WTC11 (cell line): Measurements from ENCODE around the gene TMEFF2. TPM values are rescaled to one million over a fixed set of nuclear protein-coding genes. Genes with fewer than 3 reads are reported as not detected.

Experiments
- ATAC-seq: fragments of 200-7000 bp; cut with Tn5 transposase; 2 replicates; pipeline ENCODE4 v1.10.0; 2021; ENCODE audit warnings: mild to moderate bottlenecking, moderate library complexity
- Bru-seq: library from RNA; stranded (reverse); fragments of 400-500 nt; gene quantifications from one replicate; lab custom pipeline; 2021; lab: Mats Ljungman, UMichigan
- CTCF ChIA-PET: fragments of 300-600 bp; sonication (Branson Sonifier 250); formaldehyde crosslinking; loops from one replicate; lab custom pipeline; 2021; ENCODE audit warnings: antibody characterized with exemption; lab: Charles Lee
- POLR2A ChIA-PET: fragments of 350-600 bp; sonication (Branson Sonifier 250); formaldehyde crosslinking; loops from one replicate; lab custom pipeline; 2021; ENCODE audit warnings: antibody characterized with exemption; lab: Charles Lee
- DNase-seq: peaks from one replicate; pipeline ENCODE4 v3.0.0; 2021; ENCODE audit warnings: low spot score
- H3K27ac Mint-ChIP-seq: 2 replicates; pipeline ENCODE4 v1.8.0; 2021; ENCODE audit warnings: mixed read lengths
- H3K27me3 Mint-ChIP-seq: 2 replicates; pipeline ENCODE4 v1.8.0; 2021; ENCODE audit warnings: low read depth, mild to moderate bottlenecking, moderate library complexity, mixed read lengths
- H3K36me3 Mint-ChIP-seq: 2 replicates; pipeline ENCODE4 v1.8.0; 2021; ENCODE audit warnings: mixed read lengths
- H3K4me1 Mint-ChIP-seq: 2 replicates; pipeline ENCODE4 v1.8.0; 2022; ENCODE audit warnings: mixed read lengths
- H3K4me3 Mint-ChIP-seq: 2 replicates; pipeline ENCODE4 v1.8.0; 2021; ENCODE audit warnings: mild to moderate bottlenecking, moderate library complexity, mixed read lengths
- H3K9me3 Mint-ChIP-seq: 2 replicates; pipeline ENCODE4 v1.8.0; 2021; ENCODE audit warnings: mixed read lengths
- AFF4 ChIP-seq: sonication (generic); formaldehyde crosslinking; IDR thresholded peaks from 2 replicates; pipeline ENCODE4 v1.8.1; 2023; ENCODE audit warnings: mild to moderate bottlenecking, missing genetic modification reagents, borderline replicate concordance
- ATF1 ChIP-seq: sonication (generic); formaldehyde crosslinking; IDR thresholded peaks from 2 replicates; pipeline ENCODE4 v1.8.1; 2023; ENCODE audit warnings: mild to moderate bottlenecking, moderate library complexity, missing genetic modification reagents
- CTCF ChIP-seq: fragments of 200-600 bp; IDR thresholded peaks from 2 replicates; pipeline ENCODE4 v1.8.0; 2022; ENCODE audit warnings: antibody characterized with exemption
- FOXP1 ChIP-seq: sonication (generic); formaldehyde crosslinking; IDR thresholded peaks from 2 replicates; pipeline ENCODE4 v1.8.0; 2022; ENCODE audit warnings: missing genetic modification reagents, mild to moderate bottlenecking, moderate library complexity, borderline replicate concordance
- GABPB1 ChIP-seq: sonication (generic); formaldehyde crosslinking; IDR thresholded peaks from 2 replicates; pipeline ENCODE4 v1.8.1; 2023; ENCODE audit warnings: mild to moderate bottlenecking, missing genetic modification reagents
- HMGA2 ChIP-seq: fragments of 250-450 bp; sonication (Bioruptor Pico); IDR thresholded peaks from 2 replicates; pipeline ENCODE4 v1.4.0; 2021; ENCODE audit warnings: mild to moderate bottlenecking, moderate library complexity
- NFATC4 ChIP-seq: fragments of 250-450 bp; sonication (Bioruptor Pico); IDR thresholded peaks from 2 replicates; pipeline ENCODE4 v1.9.0; 2021; ENCODE audit warnings: mild to moderate bottlenecking
- NFYB ChIP-seq: sonication (generic); formaldehyde crosslinking; conservative IDR thresholded peaks from 2 replicates; pipeline ENCODE4 v1.8.0; 2022; ENCODE audit warnings: low read depth, missing genetic modification reagents
- OVOL2 ChIP-seq: fragments of 250-450 bp; sonication (Bioruptor Pico); IDR thresholded peaks from 2 replicates; pipeline ENCODE4 v1.9.0; 2021; ENCODE audit warnings: mild to moderate bottlenecking, borderline replicate concordance
- PREB ChIP-seq: sonication (generic); formaldehyde crosslinking; IDR thresholded peaks from 2 replicates; pipeline ENCODE4 v1.8.1; 2022; ENCODE audit warnings: mild to moderate bottlenecking, missing genetic modification reagents, moderate library complexity, borderline replicate concordance
- RELA ChIP-seq: sonication (generic); formaldehyde crosslinking; IDR thresholded peaks from 2 replicates; pipeline ENCODE4 v1.8.1; 2022; ENCODE audit warnings: missing genetic modification reagents, mild to moderate bottlenecking, borderline replicate concordance
- SOX15 ChIP-seq: fragments of 250-450 bp; sonication (Bioruptor Pico); IDR thresholded peaks from 2 replicates; pipeline ENCODE4 v1.9.0; 2021; ENCODE audit warnings: mild to moderate bottlenecking
- SP1 ChIP-seq: sonication (generic); formaldehyde crosslinking; conservative IDR thresholded peaks from 2 replicates; pipeline ENCODE4 v1.8.1; 2022; ENCODE audit warnings: missing genetic modification reagents
- TCF7 ChIP-seq: sonication (generic); formaldehyde crosslinking; IDR thresholded peaks from 2 replicates; pipeline ENCODE4 v1.8.0; 2022; ENCODE audit warnings: mild to moderate bottlenecking, low read depth, missing genetic modification reagents, moderate library complexity
- TEAD1 ChIP-seq: sonication (generic); formaldehyde crosslinking; IDR thresholded peaks from 2 replicates; pipeline ENCODE4 v1.8.0; 2022; ENCODE audit warnings: mild to moderate bottlenecking, missing genetic modification reagents
- USF2 ChIP-seq: sonication (generic); formaldehyde crosslinking; IDR thresholded peaks from 2 replicates; pipeline ENCODE4 v1.8.1; 2023; ENCODE audit warnings: mild to moderate bottlenecking, missing genetic modification reagents, moderate library complexity
- ZBTB43 ChIP-seq: sonication (generic); formaldehyde crosslinking; IDR thresholded peaks from 2 replicates; pipeline ENCODE4 v1.8.1; 2023; ENCODE audit warnings: mild to moderate bottlenecking, missing genetic modification reagents
- ZNF121 ChIP-seq: sonication (generic); formaldehyde crosslinking; IDR thresholded peaks from 2 replicates; pipeline ENCODE4 v1.8.0; 2023; ENCODE audit warnings: missing genetic modification reagents
- ZNF281 ChIP-seq: sonication (generic); formaldehyde crosslinking; IDR thresholded peaks from 2 replicates; pipeline ENCODE4 v1.8.0; 2023; ENCODE audit warnings: mild to moderate bottlenecking, missing genetic modification reagents
- ZNF317 ChIP-seq: sonication (generic); formaldehyde crosslinking; IDR thresholded peaks from 2 replicates; pipeline ENCODE4 v1.8.1; 2023; ENCODE audit warnings: low read depth, mild to moderate bottlenecking, moderate library complexity, missing genetic modification reagents, borderline replicate concordance
- ZNF423 ChIP-seq: fragments of 250-450 bp; sonication (Bioruptor Pico); IDR thresholded peaks from 2 replicates; pipeline ENCODE4 v2.1.2; 2022; ENCODE audit warnings: mild to moderate bottlenecking, moderate library complexity
- ZSCAN18 ChIP-seq: fragments of 250-450 bp; sonication (Bioruptor Pico); IDR thresholded peaks from 2 replicates; pipeline ENCODE4 v2.1.2; 2022; ENCODE audit warnings: mild to moderate bottlenecking, moderate library complexity
- long read RNA-seq, 3 experiments: library from RNA in 1 of 3; library from capped mRNA in 1 of 3; library from polyadenylated mRNA in 1 of 3; unstranded in 2 of 3; stranded (forward) in 1 of 3; transcript quantifications; one replicate each; pipeline ENCODE4 v2.0.0, GENCODE V29; 2021
- total RNA-seq: library from RNA; stranded (reverse); gene quantifications from 3 replicates; pipeline ENCODE4 v1.2.3, GENCODE V29; 2021

Gene TMEFF2
- total RNA-seq (0.87 to 2.4 TPM (median 2.3 TPM) in 3 replicates), Bru-seq, nascent RNA (percentile 33 among the genes with signal in this experiment)
- long read RNA-seq, experiment 1, transcript TMEFF2-201 (10 exons, 2,604 nt), result major isoform, 5 of 8 reads
- long read RNA-seq, experiment 1, partial matches to known transcripts, result 0 of 8 reads
- long read RNA-seq, experiment 1, other reads (novel, unspliced or antisense), result 0 of 8 reads
- long read RNA-seq, experiment 2, partial matches to known transcripts, result 0 of 1 reads
- long read RNA-seq, experiment 2, other reads (novel, unspliced or antisense), result 0 of 1 reads
- long read RNA-seq, experiment 3, partial matches to known transcripts, result 0 of 3 reads
- long read RNA-seq, experiment 3, other reads (novel, unspliced or antisense), result 2 of 3 reads

- ATAC-seq (peak; percentile 84), DNase-seq (peak; percentile 92)
- Mint-ChIP-seq H3K4me3 (peak within 1 kb of the TSS; percentile 85), H3K9me3 (no peaks in the 10 kb centered on the region), H3K27ac (no peak within 1 kb of the TSS), H3K27me3 (peaks cover 72% of the 10 kb centered on the region), H3K36me3 (no peaks in the 10 kb centered on the region), H3K4me1 (peaks cover 26% of the 10 kb centered on the region)
- POLR2A ChIA-PET, result interaction anchor here (0.6 kb wide), 1 partner anchor 488 kb away, joined by 3 read pairs; no protein-coding TSS in a partner anchor
- CTCF ChIA-PET, result interaction anchor here (0.9 to 4.3 kb wide), 7 partner anchors 28 to 383 kb away, joined by 3 to 26 read pairs (median 6); no protein-coding TSS in a partner anchor
- no peak for TF ChIP-seq TCF7 (CRISPR knock-in tag)
- TF ChIP-seq HMGA2 (CRISPR knock-in tag), result no peak
- TF ChIP-seq SP1 (CRISPR knock-in tag), result peak; percentile 63; the same call in 1 of the 2 replicates
- peak; percentile 96 for TF ChIP-seq USF2 (CRISPR knock-in tag)
- TF ChIP-seq GABPB1, result no peak
- TF ChIP-seq NFYB (CRISPR knock-in tag), result peak; percentile 85
- TF ChIP-seq TEAD1, result 0 out of 2 replicates have a peak, but pooled peaks have one; percentile 11
- TF ChIP-seq PREB (CRISPR knock-in tag), result no peak
- TF ChIP-seq ZNF121, result no peak
- TF ChIP-seq AFF4, result peak; percentile 45; the same call in 1 of the 2 replicates
- no peak for TF ChIP-seq OVOL2
- TF ChIP-seq CTCF, result peak; percentile 38; the same call in 1 of the 2 replicates
- TF ChIP-seq RELA (CRISPR knock-in tag), result no peak
- no peak for TF ChIP-seq FOXP1 (CRISPR knock-in tag)
- no peak for TF ChIP-seq NFATC4 (CRISPR knock-in tag)
- no peak for TF ChIP-seq SOX15
- TF ChIP-seq ZNF281 (CRISPR knock-in tag), result no peak
- TF ChIP-seq ATF1 (CRISPR knock-in tag), result no peak
- TF ChIP-seq ZNF317 (CRISPR knock-in tag), result no peak
- no peak for TF ChIP-seq ZSCAN18 (CRISPR knock-in tag)
- TF ChIP-seq ZBTB43, result 0 out of 2 replicates have a peak, but pooled peaks have one; percentile 77
- no peak for TF ChIP-seq ZNF423
These were observed at the start of gene TMEFF2 for GRCh38 chr2:192194866-192195547. Gene TMEFF2 (minus strand): TSS chr2:192194933. CDS start chr2:192194524, 409 bp downstream.
